Endodermal cell (in vitro differentiated cells): ENCODE measurements around the gene COL1A1. TPM values are rescaled to one million over a fixed set of nuclear protein-coding genes. Genes with fewer than 3 reads are reported as not detected.

Experiments
- DNase-seq: peaks from one replicate; pipeline ENCODE4 v3.0.0-alpha.2; 2017
- H3K27ac ChIP-seq: 2 replicates; pipeline ENCODE4 v1.5.1; 2013; ENCODE audit warnings: mild to moderate bottlenecking, low read depth, low read length, moderate library complexity
- H3K27me3 ChIP-seq: 2 replicates; pipeline ENCODE4 v1.6.1; 2013; ENCODE audit warnings: mild to moderate bottlenecking, low read length, moderate library complexity; ENCODE audit not compliant: insufficient read depth, control insufficient read depth, poor library complexity, severe bottlenecking
- H3K36me3 ChIP-seq: 2 replicates; pipeline ENCODE4 v1.7.0; 2013; ENCODE audit warnings: mild to moderate bottlenecking, low read length, moderate library complexity; ENCODE audit not compliant: control insufficient read depth, insufficient read depth
- H3K4me1 ChIP-seq: one replicate; pipeline ENCODE4 v1.7.0; 2013; ENCODE audit warnings: low read length; ENCODE audit not compliant: control insufficient read depth, insufficient read depth
- H3K4me3 ChIP-seq: 2 replicates; pipeline ENCODE4 v1.5.1; 2013; ENCODE audit warnings: mild to moderate bottlenecking, low read length, moderate library complexity
- H3K9ac ChIP-seq: 2 replicates; pipeline ENCODE4 v1.6.1; 2013; ENCODE audit warnings: mild to moderate bottlenecking, low read length, moderate library complexity; ENCODE audit not compliant: poor library complexity, severe bottlenecking; ENCODE audit errors: extremely low read depth
- H3K9me3 ChIP-seq: 2 replicates; pipeline ENCODE4 v1.6.1; 2013; ENCODE audit warnings: mild to moderate bottlenecking, low read length, moderate library complexity; ENCODE audit not compliant: control insufficient read depth
- H3K27ac Mint-ChIP-seq: 2 replicates; pipeline ENCODE4 v1.8.0; 2020; ENCODE audit warnings: mixed read lengths
- H3K27me3 Mint-ChIP-seq: 2 replicates; pipeline ENCODE4 v1.8.0; 2021; ENCODE audit warnings: mild to moderate bottlenecking, mixed read lengths; ENCODE audit not compliant: insufficient read depth
- H3K36me3 Mint-ChIP-seq: 2 replicates; pipeline ENCODE4 v1.8.0; 2020; ENCODE audit warnings: low read depth, mixed read lengths
- H3K4me1 Mint-ChIP-seq: 2 replicates; pipeline ENCODE4 v1.8.0; 2020; ENCODE audit warnings: mixed read lengths
- H3K4me3 Mint-ChIP-seq: 2 replicates; pipeline ENCODE4 v1.8.0; 2020; ENCODE audit warnings: mild to moderate bottlenecking, moderate library complexity, mixed read lengths
- H3K9me3 Mint-ChIP-seq: 2 replicates; pipeline ENCODE4 v1.8.0; 2020; ENCODE audit warnings: mild to moderate bottlenecking, mixed read lengths
- CTCF ChIP-seq: fragments of 200-600 bp; sonication (generic); conservative IDR thresholded peaks from 2 replicates; pipeline ENCODE4 v1.5.0; 2021; ENCODE audit warnings: antibody characterized with exemption, mild to moderate bottlenecking
- WGBS, 2 experiments: methylation state at CpG; one replicate each; pipeline versions ENCODE4 v1.1.5 to v1.1.7; 2013; ENCODE audit warnings: missing lambda C conversion rate in 2 of 2, mixed read lengths in 1 of 2; ENCODE audit not compliant: insufficient coverage in 1 of 2, insufficient read length in 1 of 2; 5-methylcytosine and 5-hydroxymethylcytosine counted together
- total RNA-seq, 2 donors: library from RNA; stranded (reverse); fragmentation: NEBNext Ultra II Directional in 1 of 2; extraction: Animal tissue kit (Norgen Biotek cat#: 25700) in 1 of 2; gene quantifications; 2 replicates in 1 of 2; 3 replicates in 1 of 2; pipeline ENCODE4 v1.2.1, GENCODE V29; 2021

Gene COL1A1
- total RNA-seq, 2 donors from 2014 or later, result 62.2 to 85.6 TPM

- Histone ChIP-seq H3K4me3 (no peak overlapping the region), H3K4me1 (no peaks in the 10 kb centered on the region), H3K9ac (no peak overlapping the region), H3K9me3 (no peaks in the 10 kb centered on the region), H3K36me3 (peaks cover 11% of the 10 kb centered on the region), H3K27me3 (no peaks in the 10 kb centered on the region), H3K27ac (no peak overlapping the region)
- no peaks in the 10 kb centered on the region for H3K27me3 Mint-ChIP-seq
- H3K9me3 Mint-ChIP-seq, result no peaks in the 10 kb centered on the region
- no peak for DNase-seq
- no peak overlapping the region for H3K4me3 Mint-ChIP-seq
- peaks cover 11% of the 10 kb centered on the region for H3K4me1 Mint-ChIP-seq
- TF ChIP-seq CTCF, result no peak
- peaks cover 36% of the 10 kb centered on the region for H3K36me3 Mint-ChIP-seq
- no peak overlapping the region for H3K27ac Mint-ChIP-seq
- WGBS, 2 experiments, result 92 to 97% methylated on average over 3 to 4 of the region's 4 CpGs
Observed at GRCh38 chr17:50187394-50187725, 14.1 kb downstream of the COL1A1 start.

GRCh38 chr17:50186661-50187393, 14.6 kb downstream of the COL1A1 start:
- Histone ChIP-seq H3K9me3 (no peaks in the 10 kb centered on the region), H3K4me1 (no peaks in the 10 kb centered on the region), H3K36me3 (peaks cover 6% of the 10 kb centered on the region), H3K27me3 (no peaks in the 10 kb centered on the region), H3K4me3 (no peak overlapping the region), H3K9ac (no peak overlapping the region), H3K27ac (no peak overlapping the region)
- Mint-ChIP-seq H3K36me3 (peaks cover 36% of the 10 kb centered on the region), H3K27me3 (no peaks in the 10 kb centered on the region), H3K27ac (no peak overlapping the region), H3K4me3 (no peak overlapping the region), H3K4me1 (peaks cover 11% of the 10 kb centered on the region), H3K9me3 (no peaks in the 10 kb centered on the region)
- TF ChIP-seq CTCF, result no peak
- 94 to 97% methylated on average over 20 to 24 of the region's 24 CpGs for WGBS, 2 experiments
- DNase-seq, result no peak

GRCh38 chr17:50185631-50186471, 15.6 kb downstream of the COL1A1 start:
- Mint-ChIP-seq H3K4me1 (peaks cover 11% of the 10 kb centered on the region), H3K4me3 (no peak overlapping the region), H3K27me3 (no peaks in the 10 kb centered on the region), H3K27ac (no peak overlapping the region), H3K9me3 (no peaks in the 10 kb centered on the region), H3K36me3 (peaks cover 36% of the 10 kb centered on the region)
- H3K4me3 ChIP-seq, result no peak overlapping the region
- DNase-seq, result no peak
- WGBS, 2 experiments, result 91 to 98% methylated on average over 21 to 31 of the region's 31 CpGs
- H3K27ac ChIP-seq, result no peak overlapping the region
- no peak for TF ChIP-seq CTCF
- H3K9me3 ChIP-seq, result no peaks in the 10 kb centered on the region
- peaks cover 6% of the 10 kb centered on the region for H3K36me3 ChIP-seq
- H3K9ac ChIP-seq, result no peak overlapping the region
- H3K27me3 ChIP-seq, result no peaks in the 10 kb centered on the region
- H3K4me1 ChIP-seq, result no peaks in the 10 kb centered on the region
